ENCODE results near the gene SCN3B. TPM values are rescaled to one million over a fixed set of nuclear protein-coding genes. Genes with fewer than 3 reads are reported as not detected.

The SCN3B gene
- total RNA-seq, 1 experiment from 2014 or later, result 0.79 TPM

- no peak for TF ChIP-seq ATF3 (CRISPR knock-in tag; conservative IDR thresholded peaks at IDR 0.05)
- TF ChIP-seq TEAD1 (CRISPR knock-in tag; IDR thresholded peaks at IDR 0.05), result no peak
- TF ChIP-seq ATF2 (CRISPR knock-in tag; IDR thresholded peaks at IDR 0.05; ENCODE audit: borderline replicate concordance, low read depth), result no peak
- TF ChIP-seq ZNF317 (CRISPR knock-in tag; IDR thresholded peaks at IDR 0.05; ENCODE audit: borderline replicate concordance, low read depth), result no peak
- no peak for TF ChIP-seq ELF4 (CRISPR knock-in tag; IDR thresholded peaks at IDR 0.05; ENCODE audit: low read depth)
- TF ChIP-seq TEAD4 (CRISPR knock-in tag; IDR thresholded peaks at IDR 0.05), result no peak
- TF ChIP-seq MYBL2 (CRISPR knock-in tag; IDR thresholded peaks at IDR 0.05), result no peak
- no peak for TF ChIP-seq ARID4B (CRISPR knock-in tag; IDR thresholded peaks at IDR 0.05; ENCODE audit: borderline replicate concordance)
- TF ChIP-seq ZNF263 (CRISPR knock-in tag; IDR thresholded peaks at IDR 0.05; ENCODE audit: low read depth), result no peak
- TF ChIP-seq HMGA2 (CRISPR knock-in tag; IDR thresholded peaks at IDR 0.05), result no peak
- no peak for TF ChIP-seq TP53 (CRISPR knock-in tag; IDR thresholded peaks at IDR 0.05)
- TF ChIP-seq GABPB1 (CRISPR knock-in tag; IDR thresholded peaks at IDR 0.05), result no peak
- TF ChIP-seq USF2 (CRISPR knock-in tag; IDR thresholded peaks at IDR 0.05), result no peak
- CTCF ChIA-PET, result interaction anchor here (0.9 to 2.2 kb wide), 6 partner anchors 10 to 179 kb away, joined by 3 to 16 read pairs (median 4); no protein-coding TSS in a partner anchor
Observed at GRCh38 chr11:123586568-123586967, 67.9 kb downstream of the SCN3B start.

GRCh38 chr11:123585706-123586105 lies 68.7 kb downstream of the SCN3B start:
- Mint-ChIP-seq H3K36me3 (peaks cover 4% of the 10 kb centered on the region; the same call in 1 of the 2 replicates), H3K4me3 (no peak overlapping the region), H3K27ac (peak overlapping the region; percentile 4; the same call in 1 of the 2 replicates), H3K9me3 (peaks cover 5% of the 10 kb centered on the region), H3K4me1 (peaks cover 38% of the 10 kb centered on the region), H3K27me3 (ENCODE audit: low read depth) (no peaks in the 10 kb centered on the region; the same call in 1 of the 2 replicates)
- ChIA-PET CTCF (interaction anchor here (0.9 to 2.2 kb wide), 5 partner anchors 9 to 178 kb away, joined by 3 to 16 read pairs (median 4); no protein-coding TSS in a partner anchor), POLR2A (no interaction called here)
- DNase-seq (ENCODE audit: low spot score) (no peak), ATAC-seq (no peak)
- TF ChIP-seq ETV6 (CRISPR knock-in tag; IDR thresholded peaks at IDR 0.05) (no peak), ZNF138 (CRISPR knock-in tag; conservative IDR thresholded peaks at IDR 0.05) (no peak), ESRRA (CRISPR knock-in tag; IDR thresholded peaks at IDR 0.05; ENCODE audit: borderline replicate concordance) (no peak), ZNF263 (CRISPR knock-in tag; IDR thresholded peaks at IDR 0.05; ENCODE audit: low read depth) (no peak), FOXP4 (CRISPR knock-in tag; IDR thresholded peaks at IDR 0.05) (no peak), PRRX2 (CRISPR knock-in tag; IDR thresholded peaks at IDR 0.05) (no peak), ZSCAN18 (CRISPR knock-in tag; IDR thresholded peaks at IDR 0.05) (no peak), FOXJ3 (CRISPR knock-in tag; IDR thresholded peaks at IDR 0.05; ENCODE audit: borderline replicate concordance) (no peak), GTF2I (CRISPR knock-in tag; conservative IDR thresholded peaks at IDR 0.05) (no peak), CREM (CRISPR knock-in tag; IDR thresholded peaks at IDR 0.05) (no peak), NR2C2 (CRISPR knock-in tag; IDR thresholded peaks at IDR 0.05) (no peak)

More at GRCh38 chr11:123586568-123586967, 67.9 kb downstream of the SCN3B start:
- peaks cover 5% of the 10 kb centered on the region for H3K9me3 Mint-ChIP-seq
- H3K4me1 Mint-ChIP-seq, result peaks cover 30% of the 10 kb centered on the region
- no peak for ATAC-seq
- DNase-seq (ENCODE audit: low spot score), result no peak
- peaks cover 4% of the 10 kb centered on the region; the same call in 1 of the 2 replicates for H3K36me3 Mint-ChIP-seq
- no peaks in the 10 kb centered on the region for H3K27me3 Mint-ChIP-seq (ENCODE audit: low read depth)
- no peak overlapping the region for H3K4me3 Mint-ChIP-seq
- H3K27ac Mint-ChIP-seq, result no peak overlapping the region
- POLR2A ChIA-PET, result no interaction called here
